ENCODE results near the gene PSMD4.
"Not testable (repeated sequence)": the region's sequence is repeated elsewhere in the genome, so short reads cannot be mapped to it uniquely, and the experiment has no call there.

The PSMD4 gene

DNA sequence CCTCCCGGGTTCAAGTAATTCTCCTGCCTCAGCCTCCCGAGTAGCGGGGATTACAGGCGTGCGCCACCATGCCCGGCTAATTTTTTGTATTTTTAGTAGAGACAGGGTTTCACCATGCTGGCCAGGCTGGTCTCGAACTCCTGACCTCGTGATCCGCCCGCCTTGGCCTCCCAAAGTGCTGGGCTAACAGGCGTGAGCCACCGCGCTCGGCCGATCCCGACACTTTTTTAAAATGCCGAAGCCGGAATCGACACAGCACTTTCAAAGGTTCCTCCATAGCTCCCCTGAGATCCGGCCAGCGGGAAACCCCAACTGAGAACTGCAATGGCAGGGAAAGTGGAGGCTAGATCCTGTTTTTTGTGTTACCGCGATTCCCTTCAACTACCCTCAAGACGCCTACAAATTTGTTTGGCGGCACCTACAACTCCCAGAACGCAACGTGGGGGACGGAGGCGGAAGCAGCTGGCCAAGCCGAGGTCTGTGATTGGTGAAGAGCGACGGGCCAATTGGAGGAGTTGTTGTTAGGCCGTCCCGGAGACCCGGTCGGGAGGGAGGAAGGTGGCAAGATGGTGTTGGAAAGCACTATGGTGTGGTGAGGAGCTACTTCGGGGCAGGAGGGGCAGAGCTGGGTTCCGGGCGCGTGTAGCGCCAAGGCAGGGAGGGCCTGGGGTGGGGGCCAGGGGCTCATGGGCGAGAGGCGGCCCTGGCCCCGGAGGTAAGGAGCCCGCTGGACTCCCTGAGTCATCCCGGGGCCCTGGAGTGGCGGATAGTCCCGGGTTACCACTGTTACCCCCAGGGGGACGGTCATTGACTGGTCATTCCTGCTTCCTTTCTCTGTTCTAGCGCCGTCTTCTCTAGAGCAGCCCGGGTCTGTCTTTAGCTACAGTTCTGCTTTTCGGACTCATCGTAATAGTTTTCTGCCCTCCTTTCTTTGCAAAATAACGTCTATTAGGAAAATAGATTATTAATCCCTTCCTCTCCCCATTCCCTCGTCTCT, at the start of gene PSMD4:
TSS of gene PSMD4 (plus strand) at position 518 of the 997 bp plus-strand sequence. CDS start at position 567, 49 bp downstream.
- peak; percentile 91 for DNase-seq

DNA sequence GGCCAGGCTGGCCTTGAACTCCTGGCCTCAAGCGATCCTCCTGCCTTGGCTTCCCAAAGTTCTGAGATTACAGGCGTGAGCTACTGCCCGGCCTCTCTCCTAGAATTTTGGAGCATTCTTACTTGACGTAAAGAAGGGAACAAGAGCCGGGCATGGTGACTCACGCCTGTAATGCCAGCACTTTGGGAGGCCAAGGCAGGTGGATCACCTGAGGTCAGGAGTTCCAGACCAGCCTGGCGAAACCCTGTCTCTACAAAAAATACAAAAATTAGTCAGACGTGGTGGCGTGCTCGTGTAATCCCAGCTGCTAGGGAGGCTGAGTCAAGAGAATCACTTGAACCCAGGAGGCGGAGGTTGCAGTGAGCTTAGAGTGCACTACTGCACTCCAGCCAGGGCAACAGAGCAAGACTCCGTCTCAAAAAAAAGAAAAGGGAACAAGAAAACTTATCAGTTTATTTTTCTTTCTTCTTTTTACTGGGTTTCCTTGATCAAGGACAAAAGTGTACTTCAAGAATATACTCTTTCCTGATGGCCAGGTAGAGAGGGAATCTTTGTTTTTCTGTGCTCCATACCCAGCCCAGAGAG, 49.1 kb upstream of the PSMD4 start:
- not testable (repeated sequence) for DNase-seq

DNA sequence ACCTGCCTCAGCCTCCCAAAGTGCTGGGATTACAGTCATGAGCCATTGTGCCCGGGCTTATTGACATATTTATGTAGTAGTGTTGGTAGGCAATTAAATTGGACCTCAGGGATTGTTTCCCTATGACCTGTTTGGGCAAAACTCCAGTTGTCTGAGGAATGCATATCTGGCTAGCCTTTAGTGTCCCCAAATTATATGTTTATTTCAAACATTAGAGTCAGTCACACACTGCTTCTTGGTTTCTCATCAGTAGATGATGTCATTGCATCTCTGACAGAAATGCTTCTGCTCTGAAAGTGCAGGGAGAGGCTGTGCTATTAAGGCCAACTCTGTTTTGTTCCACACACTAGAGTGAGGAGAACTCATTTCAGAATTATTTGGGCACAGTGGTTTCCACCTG, 43.7 kb upstream of the PSMD4 start:
- DNase-seq: no peak

DNA sequence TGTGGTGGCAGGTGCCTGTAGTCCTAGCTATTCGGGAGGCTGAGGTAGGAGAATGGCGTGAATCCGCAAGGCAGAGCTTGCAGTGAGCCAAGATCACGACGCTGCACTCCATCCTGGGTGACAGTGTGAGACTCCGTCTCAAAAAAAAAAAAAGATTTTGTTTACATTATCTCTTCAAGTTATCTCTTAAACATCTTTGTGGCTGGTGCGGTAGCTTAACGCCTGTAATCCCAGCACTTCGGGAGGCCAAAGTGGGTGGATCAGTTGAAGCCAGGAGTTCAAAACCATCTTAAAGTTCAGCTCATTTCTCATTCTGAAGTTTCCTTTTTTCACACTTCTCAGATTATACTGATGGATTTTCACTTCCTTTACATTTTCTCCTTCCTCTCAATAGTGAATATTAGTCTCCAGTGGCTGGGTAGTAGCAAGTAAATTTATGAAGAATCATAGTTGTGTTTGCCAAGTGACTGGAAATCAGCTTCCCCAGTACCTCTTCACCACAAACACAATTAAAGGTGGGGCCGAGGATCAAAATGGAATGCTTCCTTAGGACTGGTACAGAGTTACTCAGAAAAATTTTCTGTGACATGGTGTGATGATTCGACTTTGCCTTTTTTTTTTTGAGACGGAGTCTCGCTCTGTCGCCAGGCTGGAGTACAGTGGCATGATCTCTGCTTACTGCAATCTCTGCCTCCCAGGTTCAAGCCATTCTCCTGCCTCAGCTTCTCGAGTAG, 42.4 kb upstream of the PSMD4 start:
- no peak for DNase-seq

DNA sequence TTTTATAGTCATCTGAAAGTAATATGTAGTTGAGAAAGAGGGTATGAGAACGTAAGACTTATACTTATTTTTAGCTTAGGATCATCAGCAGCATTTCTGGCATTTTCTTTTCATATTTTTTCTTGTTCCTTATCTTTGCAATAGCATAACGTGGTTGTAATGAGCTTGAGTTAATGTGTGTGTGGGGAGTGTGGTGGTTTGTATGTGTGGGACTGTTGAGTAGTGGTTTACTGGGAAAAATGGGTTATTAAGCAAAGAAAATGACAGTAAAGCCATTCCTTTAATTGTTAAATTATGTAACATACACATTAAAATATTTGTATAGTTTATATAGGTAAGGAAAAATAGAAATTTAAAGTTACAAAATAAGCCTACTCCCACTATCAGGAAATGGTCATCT, 41.0 kb upstream of the PSMD4 start:
- no peak for DNase-seq

DNA sequence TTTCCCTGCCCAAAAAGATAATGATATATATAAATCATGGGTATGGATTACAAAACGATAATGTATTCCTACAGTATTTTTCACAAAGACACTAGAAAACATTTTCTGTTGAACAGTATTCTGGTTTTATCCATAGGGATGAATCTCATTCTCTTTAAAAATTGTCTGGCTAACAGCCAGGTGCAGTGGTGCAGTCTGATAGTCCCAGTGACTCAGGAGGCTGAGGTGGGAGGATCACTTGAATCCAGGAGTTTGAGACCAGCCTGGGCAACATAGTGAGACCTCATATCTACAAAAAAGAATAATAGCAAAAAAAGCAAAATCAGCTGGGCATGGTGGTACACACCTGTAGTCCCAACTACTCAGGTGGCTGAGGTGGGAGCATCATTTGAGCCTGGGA, 32.9 kb upstream of the PSMD4 start:
- no peak for DNase-seq

DNA sequence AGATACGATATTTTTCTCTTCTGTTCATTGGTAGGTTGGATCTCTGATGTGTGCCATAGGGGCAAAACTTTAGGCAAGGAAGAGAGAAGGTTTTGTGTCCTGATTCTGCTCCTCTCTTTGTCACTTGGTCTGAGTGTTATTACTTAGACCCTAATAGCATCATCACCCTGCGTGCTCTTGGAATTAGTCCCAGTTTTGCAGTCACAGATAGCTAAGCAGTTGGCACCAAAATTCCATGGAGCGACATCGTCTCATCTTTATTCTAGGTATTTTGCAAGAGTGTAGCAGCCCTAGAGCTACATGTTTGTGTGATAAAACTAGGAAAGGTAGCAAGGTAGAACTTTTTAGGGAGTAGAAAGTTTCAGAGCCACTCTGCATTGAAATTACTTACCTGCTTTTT, 32.4 kb upstream of the PSMD4 start:
- DNase-seq: no peak

DNA sequence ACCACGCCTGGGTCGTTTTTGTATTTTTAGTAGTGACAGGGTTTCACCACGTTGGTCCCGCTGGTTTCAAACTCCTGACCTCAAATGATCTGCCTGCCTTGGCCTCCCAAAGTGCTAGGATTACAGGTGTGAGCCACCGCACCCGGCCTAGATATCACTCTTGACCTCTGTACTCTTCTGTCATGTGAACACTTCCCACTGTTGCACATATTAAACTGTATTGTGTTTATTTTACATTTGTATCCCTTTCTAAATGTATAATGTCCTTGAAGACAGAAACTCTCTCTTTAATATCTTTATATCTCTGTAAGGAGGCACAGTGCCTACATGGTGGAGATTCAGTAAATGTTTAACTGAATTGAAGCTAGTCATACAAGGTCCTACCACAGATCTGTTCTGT, 19.3 kb upstream of the PSMD4 start:
- no peak for DNase-seq

DNA sequence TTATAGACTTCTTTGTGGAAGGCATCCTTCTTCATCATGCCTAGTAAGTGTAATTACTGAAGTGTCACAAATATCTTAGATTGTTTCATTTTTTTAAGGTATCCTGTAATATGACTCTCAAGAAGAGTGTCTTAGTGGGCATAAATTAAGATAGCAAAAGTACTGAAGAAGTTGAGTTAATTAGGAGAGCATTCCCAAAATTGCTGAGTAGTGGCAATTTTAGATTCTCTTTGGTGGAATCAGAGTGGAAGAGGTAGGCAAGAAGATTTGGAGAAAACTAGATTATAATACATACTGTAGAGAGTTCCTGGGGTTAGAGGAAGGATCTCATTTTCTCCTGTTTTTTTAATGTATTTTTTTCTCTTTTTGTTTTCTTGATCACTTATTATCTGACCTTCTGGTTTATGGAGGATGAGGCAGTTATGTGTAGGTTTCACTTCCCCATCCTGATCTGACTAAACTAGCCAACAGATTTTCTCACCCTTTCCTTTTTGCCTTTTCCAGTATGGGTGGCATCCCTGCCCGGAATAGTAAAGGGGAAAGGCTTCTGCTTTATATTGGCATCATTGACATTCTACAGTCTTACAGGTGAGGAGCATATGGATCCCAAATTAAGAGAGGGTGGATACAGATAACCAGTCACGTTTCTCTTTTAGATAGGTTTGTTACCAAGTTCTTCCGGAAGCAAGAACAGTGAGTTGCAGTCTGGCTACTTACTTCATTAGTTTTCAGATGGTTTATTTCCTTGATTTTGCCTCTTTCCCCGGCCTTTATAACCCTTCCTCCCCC, 16.7 kb upstream of the PSMD4 start:
- no peak for DNase-seq

DNA sequence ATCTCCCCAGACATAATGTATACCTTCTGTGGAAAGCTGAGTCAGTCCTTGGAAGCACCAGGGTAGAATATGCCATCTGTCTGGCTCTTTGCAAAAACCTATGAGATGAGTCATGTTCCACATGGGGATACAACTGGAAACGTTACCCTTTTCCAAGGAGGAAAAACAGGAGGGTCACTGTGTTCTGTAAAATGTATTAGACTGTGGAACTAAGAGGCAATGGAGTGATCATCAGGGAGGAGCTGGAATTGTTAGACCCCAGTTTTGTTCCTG, 16.1 kb upstream of the PSMD4 start:
- DNase-seq: no peak

DNA sequence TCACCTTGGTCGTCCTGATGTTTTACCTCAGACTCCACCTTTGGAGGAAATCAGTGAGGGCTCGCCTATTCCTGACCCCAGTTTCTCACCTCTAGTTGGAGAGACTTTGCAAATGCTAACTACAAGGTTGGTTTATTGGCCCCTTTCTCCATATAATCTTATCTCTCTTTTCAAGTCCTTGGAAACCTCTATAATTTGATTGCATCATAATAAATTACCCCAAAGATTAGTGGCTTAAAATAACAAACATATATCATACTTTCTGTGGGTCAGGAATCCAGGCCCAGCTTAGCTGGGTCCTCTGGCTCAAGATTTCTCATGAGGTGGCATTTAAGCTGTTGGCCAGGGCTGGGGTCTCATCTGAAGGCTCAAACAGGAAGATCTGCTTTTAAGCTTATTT, 12.1 kb upstream of the PSMD4 start:
- no peak for DNase-seq

DNA sequence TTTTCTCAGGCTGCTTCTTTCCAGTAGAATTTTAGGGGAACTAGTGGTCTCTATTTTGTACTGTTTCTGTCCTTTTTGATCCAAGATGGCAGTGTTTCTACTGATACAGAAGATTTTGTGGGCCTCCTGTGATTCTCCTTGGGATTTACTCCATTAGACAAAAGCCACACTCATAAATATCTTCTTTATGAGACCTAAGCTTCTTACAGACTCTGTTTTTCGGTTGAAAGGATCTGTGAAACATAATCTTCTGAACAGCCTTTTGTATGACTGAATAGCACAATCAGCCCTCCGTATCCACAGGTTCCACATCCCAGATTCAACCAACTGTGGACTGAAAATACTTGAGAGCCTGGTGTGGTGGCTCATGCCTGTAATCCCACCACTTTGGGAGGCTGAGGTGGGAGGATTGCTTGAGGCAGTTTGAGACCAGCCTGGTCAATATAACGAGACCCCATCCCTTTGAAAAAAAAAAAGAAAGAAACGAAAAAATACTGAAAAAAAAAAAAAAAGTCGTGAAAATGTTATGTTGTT, 10.8 kb upstream of the PSMD4 start:
- no peak for DNase-seq

DNA sequence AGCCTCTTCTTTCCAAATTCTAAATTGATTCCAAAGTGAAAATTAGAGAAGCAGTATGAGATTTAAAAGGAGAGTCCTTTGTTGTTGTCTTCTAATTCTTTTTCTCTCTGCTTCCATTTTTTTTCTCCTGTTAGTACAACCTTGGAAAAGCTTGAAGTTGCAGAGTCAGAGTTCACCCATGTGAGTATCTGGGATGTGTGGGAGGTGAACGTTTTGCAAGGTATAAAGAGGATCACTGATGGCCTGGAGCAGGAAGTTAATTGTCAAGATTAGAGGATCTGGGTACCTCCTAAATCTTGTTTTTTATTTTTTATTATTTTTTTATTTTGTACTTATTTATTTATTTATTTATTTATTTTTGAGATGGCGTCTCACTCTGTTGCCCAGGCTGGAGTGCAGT, 7.7 kb upstream of the PSMD4 start:
- DNase-seq: no peak

DNA sequence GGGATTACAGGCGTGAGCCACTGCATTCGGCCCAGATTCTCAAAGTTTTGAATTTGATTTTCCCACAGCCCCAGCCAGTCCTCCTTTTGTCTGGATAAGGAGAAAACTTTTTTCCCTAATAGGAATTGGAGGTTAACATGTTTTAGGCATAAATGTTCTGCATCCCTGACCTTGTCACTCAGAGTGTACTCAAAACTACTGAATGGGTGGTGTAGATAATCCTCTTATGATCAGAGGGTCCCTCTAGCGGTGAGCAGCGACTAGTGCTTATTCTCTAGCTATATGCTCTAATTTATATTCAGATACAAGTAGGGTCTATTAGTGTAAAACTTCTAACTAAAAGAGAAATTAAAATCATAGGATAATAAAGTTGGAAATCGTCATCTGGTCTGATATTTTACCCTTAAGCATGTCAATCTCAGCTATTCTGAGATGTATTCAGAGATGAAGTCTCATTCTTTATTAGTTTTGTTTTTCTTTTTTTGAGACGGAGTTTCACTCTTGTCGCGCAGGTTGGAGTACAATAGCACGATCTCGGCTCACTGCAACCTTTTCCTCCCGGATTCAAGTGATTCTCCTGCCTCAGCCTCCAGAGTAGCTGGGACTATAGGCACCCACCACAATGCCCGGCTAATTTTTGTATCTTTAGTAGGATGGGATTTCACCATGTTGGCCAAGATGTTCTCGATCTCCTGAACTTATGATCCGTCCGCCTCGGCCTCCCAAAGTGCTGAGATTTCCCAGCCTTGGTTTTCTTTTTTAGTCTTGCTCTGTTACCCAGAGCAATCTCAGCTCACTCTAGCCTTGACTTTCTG, 2.7 kb upstream of the PSMD4 start:
- DNase-seq: no peak

DNA sequence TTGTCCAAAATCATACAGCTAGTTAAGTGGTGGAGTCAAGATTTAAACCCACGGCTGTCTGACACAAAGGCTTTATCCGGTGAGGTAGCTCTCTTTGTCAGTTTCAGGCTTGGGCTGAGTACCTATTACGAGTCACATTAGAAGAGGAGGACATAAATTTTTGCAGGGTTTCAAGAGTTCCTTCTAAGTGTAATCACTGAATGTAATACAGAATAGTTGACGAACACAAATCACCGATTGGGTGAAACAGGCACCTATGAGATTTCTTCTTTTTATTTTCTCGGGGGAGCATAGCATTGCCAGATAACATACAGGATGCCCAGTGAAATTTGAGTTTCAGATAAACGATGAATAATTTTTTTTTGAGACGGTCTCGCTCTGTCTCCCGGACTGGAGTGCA, 847 bp downstream of the PSMD4 start:
- DNase-seq: no peak

DNA sequence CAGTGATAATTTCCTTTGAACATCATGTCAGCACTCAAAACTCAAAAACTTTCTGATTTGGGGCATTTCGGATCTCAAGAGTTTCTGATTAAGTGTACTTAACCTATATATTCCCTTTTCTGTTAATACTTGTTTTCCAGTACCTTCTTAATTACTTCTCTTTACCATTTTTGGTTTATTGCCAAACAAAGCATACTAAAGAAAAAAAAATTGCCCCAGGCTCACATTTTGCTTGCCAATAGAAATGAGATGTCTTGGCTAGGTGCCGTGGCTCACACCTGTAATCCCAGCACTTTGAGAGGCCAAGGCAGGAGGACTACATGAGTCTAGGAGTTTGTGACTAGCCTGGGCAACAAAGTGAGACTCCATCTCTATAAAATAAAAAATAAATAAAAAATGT, 4.8 kb downstream of the PSMD4 start:
- DNase-seq: no peak

DNA sequence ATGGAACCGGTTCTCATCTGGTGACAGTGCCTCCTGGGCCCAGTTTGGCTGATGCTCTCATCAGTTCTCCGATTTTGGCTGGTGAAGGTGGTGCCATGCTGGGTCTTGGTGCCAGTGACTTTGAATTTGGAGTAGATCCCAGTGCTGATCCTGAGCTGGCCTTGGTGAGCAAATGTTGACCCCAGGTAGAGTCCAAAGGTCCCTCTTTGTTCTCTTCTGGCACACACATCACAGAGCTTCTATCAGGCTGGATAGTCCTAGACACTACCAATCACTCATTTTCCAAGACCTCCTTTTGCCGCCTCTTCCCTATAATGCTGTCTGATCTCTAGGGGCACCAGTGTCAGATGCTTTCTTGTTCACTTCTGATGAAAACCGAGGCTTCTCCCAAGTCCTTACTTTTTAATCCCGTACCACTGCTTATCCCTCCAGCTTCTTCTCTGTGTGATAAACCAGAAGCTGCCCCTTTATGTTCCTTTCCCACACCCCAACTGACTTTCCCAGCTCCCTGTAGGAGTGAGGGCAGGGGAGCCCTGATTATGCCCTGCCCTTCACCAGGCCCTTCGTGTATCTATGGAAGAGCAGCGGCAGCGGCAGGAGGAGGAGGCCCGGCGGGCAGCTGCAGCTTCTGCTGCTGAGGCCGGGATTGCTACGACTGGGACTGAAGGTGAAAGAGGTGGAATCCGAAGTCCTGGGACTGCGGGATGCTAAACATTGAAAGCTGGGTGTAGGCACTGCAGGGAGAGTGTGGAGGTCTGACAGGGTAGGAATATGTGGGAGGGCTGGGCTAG, 11.1 kb downstream of the PSMD4 start:
- DNase-seq: no peak

DNA sequence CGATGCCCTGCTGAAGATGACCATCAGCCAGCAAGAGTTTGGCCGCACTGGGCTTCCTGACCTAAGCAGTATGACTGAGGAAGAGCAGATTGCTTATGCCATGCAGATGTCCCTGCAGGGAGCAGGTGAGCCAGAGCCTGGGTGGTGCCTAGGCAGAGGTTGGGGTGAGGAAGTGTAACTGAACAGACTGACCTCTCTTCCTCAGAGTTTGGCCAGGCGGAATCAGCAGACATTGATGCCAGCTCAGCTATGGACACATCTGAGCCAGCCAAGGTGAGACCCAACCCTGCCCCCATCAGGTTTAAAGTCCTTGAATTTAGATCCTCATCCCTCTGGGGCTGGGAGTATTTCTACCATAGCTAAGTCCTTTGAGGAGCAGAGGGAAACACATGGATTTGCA, 11.8 kb downstream of the PSMD4 start:
- DNase-seq: no peak

DNA sequence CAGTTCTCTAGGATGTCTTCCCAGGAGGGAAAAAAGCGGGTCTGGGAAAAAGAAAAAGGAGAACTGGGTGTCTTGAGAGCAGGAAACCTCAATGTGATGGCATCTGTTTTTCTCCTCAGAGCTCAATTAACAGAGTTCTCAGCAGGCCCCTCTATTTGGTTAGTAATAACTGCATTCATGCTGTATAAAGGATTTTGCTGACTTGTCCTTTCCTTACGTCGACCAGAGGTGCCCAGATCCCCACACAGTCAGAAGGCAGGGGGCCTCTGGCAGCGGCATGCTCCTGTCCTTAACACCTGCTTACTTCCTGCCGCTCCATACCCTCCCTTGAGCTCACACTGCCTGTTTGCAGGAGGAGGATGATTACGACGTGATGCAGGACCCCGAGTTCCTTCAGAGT, 12.3 kb downstream of the PSMD4 start:
- DNase-seq: no peak

DNA sequence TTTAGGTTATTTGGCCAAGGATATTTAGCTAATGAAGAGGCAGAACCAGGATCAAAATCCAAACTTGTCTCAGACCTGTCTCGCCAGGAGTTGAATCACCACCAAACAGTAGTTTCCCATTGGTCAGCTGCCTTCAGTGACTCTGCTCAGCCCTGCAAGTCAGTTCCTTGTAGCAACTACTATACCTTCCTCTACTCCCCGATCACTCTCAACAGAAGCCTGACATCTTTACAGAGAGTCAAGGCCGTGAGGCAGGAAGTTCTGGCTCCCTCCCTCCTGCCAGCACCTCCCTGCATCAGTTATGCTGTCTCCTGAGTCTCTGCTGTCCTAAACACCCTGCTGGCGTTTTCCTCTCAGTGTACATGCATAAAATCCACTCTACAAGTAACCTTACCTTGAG, 13.2 kb downstream of the PSMD4 start:
- DNase-seq: no peak

DNA sequence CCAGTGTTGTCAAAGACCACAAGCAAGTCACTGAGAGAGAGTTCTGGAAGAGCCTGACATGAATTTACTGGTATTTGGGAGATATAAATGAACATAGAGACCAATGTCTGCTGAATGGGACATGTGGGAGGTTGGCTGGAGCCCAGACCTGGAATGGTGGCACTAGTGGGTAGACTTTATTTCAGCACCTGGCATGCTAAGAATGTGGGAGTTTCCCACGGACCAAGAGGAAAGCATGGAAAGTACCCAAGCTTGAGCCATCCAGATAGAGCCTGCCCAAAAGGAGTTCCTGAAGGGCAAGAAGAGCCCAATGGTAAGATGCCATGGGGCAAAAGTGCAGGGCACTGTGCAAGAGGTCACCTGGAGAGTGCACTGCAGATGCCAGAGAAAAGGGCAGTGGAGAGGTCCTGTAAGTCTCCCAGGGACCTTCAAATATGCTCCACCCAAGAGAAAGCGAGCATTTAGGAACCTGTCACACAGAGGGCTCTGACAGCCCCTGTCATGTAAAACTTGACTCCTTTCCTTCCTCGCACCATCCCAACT, 19.5 kb downstream of the PSMD4 start:
- no peak for DNase-seq

All from GOT3 (cell line).